GM21423 (cell line): ENCODE data around the gene ALG1.
"Not testable (repeated sequence)": the region's sequence is repeated elsewhere in the genome, so short reads cannot be mapped to it uniquely, and the experiment has no call there.

Experiments
- ATAC-seq: cut with Tn5 transposase; IDR thresholded peaks from one replicate; pipeline ENCODE4 v1.9.1; 2021; ENCODE audit warnings: mild to moderate bottlenecking, moderate library complexity; ENCODE audit not compliant: unreplicated experiment

ALG1 gene

GRCh38 chr16:5072334-5073278 is 963 bp downstream of the ALG1 start:
- no peak for ATAC-seq

- no peak for ATAC-seq
Observed at GRCh38 chr16:5073279-5073629, 1.6 kb downstream of the ALG1 start.

GRCh38 chr16:5073771-5074170 is 2.1 kb downstream of the ALG1 start:
- not testable (repeated sequence) for ATAC-seq

GRCh38 chr16:5075637-5076036 is 4.0 kb downstream of the ALG1 start:
- no peak for ATAC-seq

GRCh38 chr16:5077304-5077703 is 5.7 kb downstream of the ALG1 start:
- no peak for ATAC-seq

- no peak for ATAC-seq
Observed at GRCh38 chr16:5078626-5079025, 7.0 kb downstream of the ALG1 start.

- not testable (repeated sequence) for ATAC-seq
Observed at GRCh38 chr16:5080461-5080860, 8.8 kb downstream of the ALG1 start.

GRCh38 chr16:5080996-5081395 is 9.4 kb downstream of the ALG1 start:
- ATAC-seq = not testable (repeated sequence)

GRCh38 chr16:5083646-5084045 is 12.0 kb downstream of the ALG1 start:
- ATAC-seq = not testable (repeated sequence)

- not testable (repeated sequence) for ATAC-seq
Observed at GRCh38 chr16:5084099-5084731, 12.6 kb downstream of the ALG1 start.

GRCh38 chr16:5084802-5085201 is 13.2 kb downstream of the ALG1 start:
- not testable (repeated sequence) for ATAC-seq

- not testable (repeated sequence) for ATAC-seq
Observed at GRCh38 chr16:5085716-5086115, 14.1 kb downstream of the ALG1 start.

GRCh38 chr16:5088086-5088790 is 16.6 kb downstream of the ALG1 start:
- ATAC-seq = not testable (repeated sequence)

- ATAC-seq = not testable (repeated sequence)
Observed at GRCh38 chr16:5088936-5089335, 17.3 kb downstream of the ALG1 start.

GRCh38 chr16:5089911-5090555 is 18.4 kb downstream of the ALG1 start:
- ATAC-seq = not testable (repeated sequence)

- not testable (repeated sequence) for ATAC-seq
Observed at GRCh38 chr16:5090592-5090991, 18.9 kb downstream of the ALG1 start.

- not testable (repeated sequence) for ATAC-seq
Observed at GRCh38 chr16:5093081-5093480, 21.4 kb downstream of the ALG1 start.

GRCh38 chr16:5093746-5094145 is 22.1 kb downstream of the ALG1 start:
- not testable (repeated sequence) for ATAC-seq

GRCh38 chr16:5095145-5095830 is 23.6 kb downstream of the ALG1 start:
- ATAC-seq = not testable (repeated sequence)

GRCh38 chr16:5096437-5097060 is 24.9 kb downstream of the ALG1 start:
- not testable (repeated sequence) for ATAC-seq
